B cell (primary cell): ENCODE measurements around the gene PGBD2. TPM values are rescaled to one million over a fixed set of nuclear protein-coding genes. Genes with fewer than 3 reads are reported as not detected.

Experiments
- ATAC-seq: fragments of 200-7000 bp; cut with Tn5 transposase; one replicate; pipeline ENCODE4 v1.10.0; 2021; ENCODE audit warnings: low read depth, mild to moderate bottlenecking, moderate number of reproducible peaks, moderate library complexity
- CTCF ChIA-PET: fragments of 350-600 bp; sonication (Branson Sonifier 250); formaldehyde crosslinking; loops from one replicate; lab custom pipeline; 2021; ENCODE audit warnings: antibody characterized with exemption, inconsistent platforms; lab: Charles Lee
- POLR2A ChIA-PET: fragments of 350-600 bp; sonication (Branson Sonifier 250); formaldehyde crosslinking; loops from one replicate; lab custom pipeline; 2021; ENCODE audit warnings: antibody characterized with exemption; lab: Charles Lee
- DNase-seq: peaks from one replicate; pipeline ENCODE4 v3.0.0; 2013
- H2AFZ ChIP-seq: 2 replicates; pipeline ENCODE4 v1.6.1; 2012; ENCODE audit warnings: mild to moderate bottlenecking, low read depth, low read length; ENCODE audit not compliant: insufficient read depth, poor library complexity, severe bottlenecking
- H3K27ac ChIP-seq, 2 donors: 1 replicate in 1 of 2; 2 replicates in 1 of 2; pipeline ENCODE4 v1.5.1; 2012 to 2013; ENCODE audit warnings: low read length in 2 of 2, mild to moderate bottlenecking in 2 of 2, moderate library complexity in 1 of 2
- H3K27me3 ChIP-seq, 4 experiments: fragments of 200-600 bp in 1 of 4; sonication (generic) in 1 of 4; replicated peaks in 1 of 4; 1 replicate in 2 of 4; 2 replicates in 2 of 4; pipeline versions ENCODE4 v1.6.1 to v1.7.0; 2013 to 2016; ENCODE audit warnings: low read length in 3 of 4, mild to moderate bottlenecking in 2 of 4, mixed read lengths in 1 of 4, moderate library complexity in 1 of 4; ENCODE audit not compliant: insufficient read depth in 4 of 4, control insufficient read depth in 3 of 4; ENCODE audit errors: control extremely low read depth in 1 of 4
- H3K36me3 ChIP-seq, 2 experiments: replicated peaks in 1 of 2; 1 replicate in 1 of 2; 2 replicates in 1 of 2; pipeline versions ENCODE4 v1.6.1 to v1.7.1; 2013; ENCODE audit warnings: low read length in 1 of 2; ENCODE audit not compliant: insufficient read depth in 2 of 2, control insufficient read depth in 1 of 2; ENCODE audit errors: control extremely low read depth in 1 of 2, extremely low read depth in 1 of 2
- H3K4me1 ChIP-seq, 2 donors: fragments of 200-600 bp in 1 of 2; sonication (generic) in 1 of 2; 1 replicate in 1 of 2; 2 replicates in 1 of 2; pipeline versions ENCODE4 v1.5.1 to v1.6.1; 2013 to 2017; ENCODE audit warnings: low read length in 2 of 2; ENCODE audit not compliant: control insufficient read depth in 2 of 2, insufficient read depth in 2 of 2
- H3K4me2 ChIP-seq: replicated peaks from 2 replicates; pipeline ENCODE3; 2012; ENCODE audit warnings: mild to moderate bottlenecking, low read depth, low read length; ENCODE audit not compliant: poor library complexity, severe bottlenecking
- H3K4me3 ChIP-seq, 5 experiments: fragments of 200-600 bp in 1 of 5; sonication (generic) in 1 of 5; 1 replicate in 3 of 5; 2 replicates in 2 of 5; pipeline versions ENCODE4 v1.5.1 to v1.7.0; 2011 to 2016; ENCODE audit warnings: low read length in 4 of 5, mild to moderate bottlenecking in 4 of 5, low read depth in 2 of 5, control low read depth in 1 of 5, moderate library complexity in 1 of 5; ENCODE audit not compliant: insufficient read depth in 1 of 5; ENCODE audit errors: control extremely low read depth in 1 of 5, extremely low read depth in 1 of 5
- H3K79me2 ChIP-seq: fragments of 200-600 bp; sonication (generic); one replicate; pipeline ENCODE4 v1.6.0; 2016; ENCODE audit warnings: low read length; ENCODE audit not compliant: control insufficient read depth, insufficient read depth
- H3K9ac ChIP-seq: fragments of 200-600 bp; sonication (generic); 2 replicates; pipeline ENCODE4 v1.6.1; 2017; ENCODE audit warnings: mild to moderate bottlenecking, low read length, moderate library complexity
- H3K9me3 ChIP-seq, 3 donors: one replicate each; pipeline versions ENCODE4 v1.6.1 to v1.7.1; 2013; ENCODE audit warnings: low read length in 2 of 3; ENCODE audit not compliant: control insufficient read depth in 2 of 3, insufficient read depth in 1 of 3; ENCODE audit errors: control extremely low read depth in 1 of 3
- H4K20me1 ChIP-seq: 2 replicates; pipeline ENCODE4 v1.6.0; 2012; ENCODE audit warnings: mild to moderate bottlenecking, low read length; ENCODE audit not compliant: insufficient read depth, control insufficient read depth, poor library complexity, severe bottlenecking
- H3K27ac Mint-ChIP-seq: one replicate; pipeline ENCODE4 v1.8.0; 2021; ENCODE audit warnings: mixed read lengths
- H3K27me3 Mint-ChIP-seq: one replicate; pipeline ENCODE4 v1.8.0; 2021; ENCODE audit warnings: mixed read lengths
- H3K4me1 Mint-ChIP-seq: one replicate; pipeline ENCODE4 v1.8.0; 2021; ENCODE audit warnings: mixed read lengths
- H3K4me3 Mint-ChIP-seq: one replicate; pipeline ENCODE4 v1.8.0; 2021; ENCODE audit warnings: mixed read lengths
- H3K9me3 Mint-ChIP-seq: one replicate; pipeline ENCODE4 v1.8.0; 2022; ENCODE audit warnings: mixed read lengths; ENCODE audit not compliant: insufficient read depth
- CTCF ChIP-seq: fragments of 200-600 bp; IDR thresholded peaks from one replicate; pipeline ENCODE4 v1.8.0; 2022; ENCODE audit warnings: antibody characterized with exemption, mild to moderate bottlenecking
- EZH2 ChIP-seq: IDR thresholded peaks from 2 replicates; pipeline ENCODE4 v1.6.1; 2012; ENCODE audit warnings: borderline replicate concordance, low read depth, mild to moderate bottlenecking, moderate library complexity, low read length; ENCODE audit not compliant: insufficient read depth, poor library complexity, severe bottlenecking
- WGBS: methylation state at CpG from one replicate; pipeline ENCODE4 v1.1.5; 2013; ENCODE audit warnings: missing lambda C conversion rate; ENCODE audit not compliant: insufficient coverage; 5-methylcytosine and 5-hydroxymethylcytosine counted together
- intact Hi-C: fragments of 100-400 bp; cut with micrococcal nuclease; formaldehyde crosslinking; loops from one replicate; pipeline ENCODE4 v1.10.0; 2022
- polyA plus RNA-seq: library from polyadenylated mRNA; depleted of rRNA; stranded (reverse); fragments of >200 nt; gene quantifications from 2 replicates; pipeline ENCODE4 v1.2.3, GENCODE V29; 2012
- total RNA-seq, 2 donors: library from RNA; stranded (reverse); fragments of 120-200 nt in 1 of 2; gene quantifications; 1 replicate in 1 of 2; 2 replicates in 1 of 2; pipeline versions ENCODE4 v1.2.3 to v1.2.4, GENCODE V29; 2013 to 2022

The PGBD2 gene
- total and polyA plus RNA-seq, 2 donors (not counting 1 experiment from before 2014, with no cell fraction given), result 13.3 to 27.7 TPM

GRCh38 chr1:248862695-248862997 is 43.4 kb upstream of the PGBD2 start:
- H3K27ac ChIP-seq, result peak overlapping the region; percentile 40 to 43
- WGBS, result 15% methylated on average over 4 of the region's 4 CpGs
- POLR2A ChIA-PET, result interaction anchor here (0.6 to 2.1 kb wide), 4 partner anchors 11 to 173 kb away, joined by 3 to 12 read pairs (median 6); partner anchors contain the start of genes SH3BP5L and ZNF672
- H3K79me2 ChIP-seq, result peaks cover 7% of the 10 kb centered on the region
- H3K4me3 ChIP-seq, result peak overlapping the region; percentile 51 to 84 (median 79)
- no peak for TF ChIP-seq CTCF
- no peak for TF ChIP-seq EZH2
- peaks cover 23 to 38% of the 10 kb centered on the region in 2 donors for H3K4me1 ChIP-seq
- Mint-ChIP-seq H3K27ac (peak overlapping the region; percentile 88), H3K9me3 (no peaks in the 10 kb centered on the region), H3K27me3 (no peaks in the 10 kb centered on the region), H3K4me1 (peaks cover 45% of the 10 kb centered on the region), H3K4me3 (peak overlapping the region; percentile 95)
- peak overlapping the region; percentile 86 for H3K4me2 ChIP-seq
- DNase-seq, result no peak
- intact Hi-C loops, result no loop called here
- peak overlapping the region; percentile 71 for H3K9ac ChIP-seq
- CTCF ChIA-PET, result interaction anchor here (1.0 to 2.3 kb wide), 3 partner anchors 21 to 40 kb away, joined by 3 to 8 read pairs (median 4); partner anchors contain the start of gene ZNF672
- H3K27me3 ChIP-seq, result no peaks in the 10 kb centered on the region
- ATAC-seq, result no peak
- no peaks in the 10 kb centered on the region for H3K9me3 ChIP-seq
- no peaks in the 10 kb centered on the region for H4K20me1 ChIP-seq
- peak overlapping the region; percentile 91 for H2AFZ ChIP-seq
- H3K36me3 ChIP-seq, result no peaks in the 10 kb centered on the region

- peaks cover 19 to 32% of the 10 kb centered on the region in 2 donors for H3K4me1 ChIP-seq
- 15% methylated on average over 46 of the region's 46 CpGs for WGBS
- ATAC-seq (peak; percentile 48), DNase-seq (peak; percentile 80)
- H3K36me3 ChIP-seq, result no peaks in the 10 kb centered on the region
- H4K20me1 ChIP-seq, result no peaks in the 10 kb centered on the region
- POLR2A ChIA-PET, result interaction anchor here (0.6 to 2.1 kb wide), 5 partner anchors 10 to 173 kb away, joined by 3 to 12 read pairs (median 5); partner anchors contain the start of genes SH3BP5L and ZNF672
- peak overlapping the region; percentile 88 for H3K27ac Mint-ChIP-seq
- CTCF ChIA-PET, result interaction anchor here (2.3 kb wide), 1 partner anchor 26 kb away, joined by 8 read pairs; the partner anchor contains the start of gene ZNF672
- TF ChIP-seq EZH2 (no peak), CTCF (no peak)
- H3K27me3 Mint-ChIP-seq, result no peaks in the 10 kb centered on the region
- intact Hi-C loops, result loop anchor here (1.0 kb wide), 1 partner anchor 10 kb away; no protein-coding TSS in a partner anchor
- peak overlapping the region; percentile 51 to 84 (median 79) for H3K4me3 ChIP-seq
- H3K4me3 Mint-ChIP-seq, result peak overlapping the region; percentile 95
- H3K9ac ChIP-seq, result peak overlapping the region; percentile 71
- H3K79me2 ChIP-seq, result peaks cover 3% of the 10 kb centered on the region
- peak overlapping the region; percentile 40 to 43 for H3K27ac ChIP-seq
- no peaks in the 10 kb centered on the region for H3K9me3 Mint-ChIP-seq
- H3K4me1 Mint-ChIP-seq, result peaks cover 39% of the 10 kb centered on the region
- H3K4me2 ChIP-seq, result peak overlapping the region; percentile 86
- no peaks in the 10 kb centered on the region for H3K9me3 ChIP-seq
- peak overlapping the region; percentile 91 for H2AFZ ChIP-seq
- H3K27me3 ChIP-seq, result no peaks in the 10 kb centered on the region
Measured at GRCh38 chr1:248862998-248863881, 42.8 kb upstream of the PGBD2 start.
